Fibroblast of skin of right quadriceps (primary cell): ENCODE results near the gene IRS2.
"Not testable (repeated sequence)": the region's sequence is repeated elsewhere in the genome, so short reads cannot be mapped to it uniquely, and the experiment has no call there.

Experiments
- DNase-seq: peaks from one replicate; pipeline ENCODE4 v3.0.0-alpha.2; 2013

Gene IRS2

GRCh38 chr13:109755551-109755950 lies 30.8 kb downstream of the IRS2 start:
- DNase-seq = no peak

GRCh38 chr13:109751477-109751876 lies 34.9 kb downstream of the IRS2 start:
- no peak for DNase-seq

GRCh38 chr13:109750221-109750775 lies 36.1 kb downstream of the IRS2 start:
- DNase-seq = no peak

- no peak for DNase-seq
These were observed 37.0 kb downstream of the IRS2 start for GRCh38 chr13:109749365-109749764.

- no peak for DNase-seq
These were observed 37.7 kb downstream of the IRS2 start for GRCh38 chr13:109748677-109749076.

GRCh38 chr13:109747524-109747923 lies 38.9 kb downstream of the IRS2 start:
- peak; percentile 6 for DNase-seq

- no peak for DNase-seq
These were observed 40.0 kb downstream of the IRS2 start for GRCh38 chr13:109746364-109746763.

- DNase-seq = no peak
These were observed 40.7 kb downstream of the IRS2 start for GRCh38 chr13:109745702-109746101.

GRCh38 chr13:109745060-109745459 lies 41.3 kb downstream of the IRS2 start:
- DNase-seq = no peak

- peak; percentile 7 for DNase-seq
These were observed 41.8 kb downstream of the IRS2 start for GRCh38 chr13:109744512-109745051.

- DNase-seq = peak; percentile 65
These were observed 42.5 kb downstream of the IRS2 start for GRCh38 chr13:109743706-109744453.

GRCh38 chr13:109741966-109742365 lies 44.4 kb downstream of the IRS2 start:
- no peak for DNase-seq

- DNase-seq = no peak
These were observed 45.7 kb downstream of the IRS2 start for GRCh38 chr13:109740721-109741120.

GRCh38 chr13:109740121-109740520 lies 46.3 kb downstream of the IRS2 start:
- DNase-seq = no peak

GRCh38 chr13:109738298-109738746 lies 48.1 kb downstream of the IRS2 start:
- DNase-seq = no peak

GRCh38 chr13:109737606-109738005 lies 48.8 kb downstream of the IRS2 start:
- DNase-seq = peak; percentile 15

GRCh38 chr13:109737046-109737573 lies 49.3 kb downstream of the IRS2 start:
- DNase-seq = no peak

GRCh38 chr13:109735436-109735966 lies 50.9 kb downstream of the IRS2 start:
- DNase-seq = no peak

- no peak for DNase-seq
These were observed 52.2 kb downstream of the IRS2 start for GRCh38 chr13:109734002-109734785.

- no peak for DNase-seq
These were observed 52.8 kb downstream of the IRS2 start for GRCh38 chr13:109733550-109733949.

GRCh38 chr13:109732470-109733170 lies 53.8 kb downstream of the IRS2 start:
- not testable (repeated sequence) for DNase-seq

- DNase-seq = no peak
These were observed 55.5 kb downstream of the IRS2 start for GRCh38 chr13:109730812-109731335.
